Measurements from ENCODE around the gene FOXC1.

The FOXC1 gene

DNA sequence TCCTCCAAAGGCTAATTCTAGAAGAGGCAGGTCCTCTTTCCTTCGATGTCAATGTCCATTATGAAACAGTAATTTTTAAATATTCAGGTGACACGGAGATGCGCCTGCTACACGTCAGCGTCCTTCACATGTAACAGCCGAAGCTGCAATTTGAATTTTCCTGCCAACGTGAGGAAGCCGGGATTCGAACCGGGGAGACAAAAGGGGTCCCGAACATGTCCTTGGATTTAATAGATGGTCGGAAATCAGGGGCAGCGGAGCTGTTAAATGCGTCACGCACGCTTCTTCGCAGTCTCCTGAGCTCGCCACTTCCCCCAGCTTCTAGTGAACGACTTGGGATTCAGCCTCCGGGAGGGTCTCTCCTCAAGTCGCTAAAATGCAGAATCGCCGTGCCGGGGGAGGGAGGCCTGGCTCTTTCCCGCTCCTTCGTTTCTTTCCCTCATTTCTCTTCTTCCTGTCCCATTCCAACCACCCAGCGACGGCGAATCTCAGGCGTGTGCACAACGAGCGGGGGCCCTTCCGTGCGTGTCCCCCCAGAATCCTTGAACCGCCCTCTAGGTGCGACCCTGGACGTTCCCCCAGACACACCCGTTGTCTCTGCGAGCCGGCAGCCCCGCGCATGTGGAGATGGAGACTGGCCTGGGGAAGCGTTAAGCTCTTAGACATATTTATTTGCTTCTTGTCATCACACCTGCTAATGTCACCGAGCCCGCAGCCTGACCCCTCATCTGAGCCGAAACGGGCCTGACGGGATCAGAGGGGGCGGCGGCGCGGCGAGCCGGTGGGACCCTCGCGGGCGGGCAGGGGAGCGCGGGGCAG is 1.3 kb upstream of the FOXC1 start:
- H3K9ac ChIP-seq (ENCODE audit: low read depth, low read length), result no peak overlapping the region

DNA sequence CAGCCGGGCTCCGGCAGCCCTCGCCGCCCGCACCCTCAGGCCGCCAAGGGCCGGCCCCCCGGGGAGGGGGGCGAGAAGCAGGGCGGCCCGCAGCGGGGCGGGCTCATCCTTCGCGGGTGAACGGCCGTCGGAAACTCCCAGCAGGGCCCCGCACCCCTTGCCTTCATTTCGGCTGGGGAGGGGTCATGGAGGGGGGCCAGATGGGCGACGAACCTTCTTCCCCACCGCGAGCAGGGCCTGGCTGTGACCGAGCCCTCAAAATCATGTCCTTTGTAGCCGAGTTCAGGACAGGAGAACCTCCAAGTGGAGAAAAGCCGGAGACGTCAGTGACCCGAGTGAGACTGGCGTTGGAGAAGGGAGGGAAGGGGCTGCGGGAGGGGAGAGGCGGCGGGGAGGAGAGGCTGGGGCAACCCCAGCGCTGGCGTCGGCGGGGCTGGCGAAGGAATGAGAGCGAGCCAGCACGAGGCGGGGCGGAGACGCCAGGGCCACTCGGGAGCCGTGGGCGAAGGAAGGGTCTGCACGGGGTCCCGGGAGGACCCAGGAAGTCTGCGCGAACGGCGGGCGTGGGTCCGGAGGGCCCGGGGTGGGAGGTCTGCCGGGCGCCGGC is 571 bp upstream of the FOXC1 start:
- Histone ChIP-seq H3K9me3 (ENCODE audit: insufficient read depth, low read length, severe bottlenecking) (no peaks in the 10 kb centered on the region), H3K27me3 (ENCODE audit: insufficient read depth, low read length, poor library complexity) (no peaks in the 10 kb centered on the region), H3K4me2 (ENCODE audit: insufficient read depth, low read length) (no peak overlapping the region), H4K20me1 (ENCODE audit: insufficient read depth, low read length) (no peaks in the 10 kb centered on the region), H3K4me3 (ENCODE audit: low read depth in 1 of 2, low read length in 2 of 2) (no peak overlapping the region), H3K9ac (ENCODE audit: low read depth, low read length) (no peak overlapping the region), H3K36me3 (ENCODE audit: insufficient read depth, low read length) (no peaks in the 10 kb centered on the region), H3K79me2 (ENCODE audit: insufficient read depth, low read length) (no peaks in the 10 kb centered on the region), H3K27ac (ENCODE audit: low read length) (no peak overlapping the region), H2AFZ (ENCODE audit: low read depth, low read length) (no peak overlapping the region), H3K4me1 (ENCODE audit: insufficient read depth, low read length) (peaks cover 1% of the 10 kb centered on the region; the same call in 1 of the 2 replicates)
- no peak for ATAC-seq (ENCODE audit: insufficient read depth, low read depth)
- TF ChIP-seq, protein P1, sequence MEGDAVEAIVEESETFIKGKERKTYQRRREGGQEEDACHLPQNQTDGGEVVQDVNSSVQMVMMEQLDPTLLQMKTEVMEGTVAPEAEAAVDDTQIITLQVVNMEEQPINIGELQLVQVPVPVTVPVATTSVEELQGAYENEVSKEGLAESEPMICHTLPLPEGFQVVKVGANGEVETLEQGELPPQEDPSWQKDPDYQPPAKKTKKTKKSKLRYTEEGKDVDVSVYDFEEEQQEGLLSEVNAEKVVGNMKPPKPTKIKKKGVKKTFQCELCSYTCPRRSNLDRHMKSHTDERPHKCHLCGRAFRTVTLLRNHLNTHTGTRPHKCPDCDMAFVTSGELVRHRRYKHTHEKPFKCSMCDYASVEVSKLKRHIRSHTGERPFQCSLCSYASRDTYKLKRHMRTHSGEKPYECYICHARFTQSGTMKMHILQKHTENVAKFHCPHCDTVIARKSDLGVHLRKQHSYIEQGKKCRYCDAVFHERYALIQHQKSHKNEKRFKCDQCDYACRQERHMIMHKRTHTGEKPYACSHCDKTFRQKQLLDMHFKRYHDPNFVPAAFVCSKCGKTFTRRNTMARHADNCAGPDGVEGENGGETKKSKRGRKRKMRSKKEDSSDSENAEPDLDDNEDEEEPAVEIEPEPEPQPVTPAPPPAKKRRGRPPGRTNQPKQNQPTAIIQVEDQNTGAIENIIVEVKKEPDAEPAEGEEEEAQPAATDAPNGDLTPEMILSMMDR (IDR thresholded peaks at IDR 0.05; ENCODE audit: borderline replicate concordance, extremely low read depth, low read length, poor library complexity, severe bottlenecking), result no peak
- TF ChIP-seq EZH2 (IDR thresholded peaks at IDR 0.05; ENCODE audit: borderline replicate concordance, low read depth, low read length, severe bottlenecking), result no peak
- DNase-seq, result no peak

More for the DNA sequence above, 1.3 kb upstream of the FOXC1 start:
- H2AFZ ChIP-seq (ENCODE audit: low read depth, low read length), result no peak overlapping the region
- no peaks in the 10 kb centered on the region for H3K79me2 ChIP-seq (ENCODE audit: insufficient read depth, low read length)
- no peaks in the 10 kb centered on the region for H3K9me3 ChIP-seq (ENCODE audit: insufficient read depth, low read length, severe bottlenecking)
- no peak overlapping the region for H3K4me2 ChIP-seq (ENCODE audit: insufficient read depth, low read length)
- H3K27ac ChIP-seq (ENCODE audit: low read length), result no peak overlapping the region
- peaks cover 4% of the 10 kb centered on the region; the same call in 1 of the 2 replicates for H3K4me1 ChIP-seq (ENCODE audit: insufficient read depth, low read length)
- H3K4me3 ChIP-seq (ENCODE audit: low read depth in 1 of 2, low read length in 2 of 2), result no peak overlapping the region
- no peak for TF ChIP-seq EZH2 (IDR thresholded peaks at IDR 0.05; ENCODE audit: borderline replicate concordance, low read depth, low read length, severe bottlenecking)
- TF ChIP-seq, protein P1 (IDR thresholded peaks at IDR 0.05; ENCODE audit: borderline replicate concordance, extremely low read depth, low read length, poor library complexity, severe bottlenecking), result no peak
- no peaks in the 10 kb centered on the region for H4K20me1 ChIP-seq (ENCODE audit: insufficient read depth, low read length)
- ATAC-seq (ENCODE audit: insufficient read depth, low read depth) (no peak), DNase-seq (no peak)
- no peaks in the 10 kb centered on the region for H3K27me3 ChIP-seq (ENCODE audit: insufficient read depth, low read length, poor library complexity)
- H3K36me3 ChIP-seq (ENCODE audit: insufficient read depth, low read length), result no peaks in the 10 kb centered on the region

DNA sequence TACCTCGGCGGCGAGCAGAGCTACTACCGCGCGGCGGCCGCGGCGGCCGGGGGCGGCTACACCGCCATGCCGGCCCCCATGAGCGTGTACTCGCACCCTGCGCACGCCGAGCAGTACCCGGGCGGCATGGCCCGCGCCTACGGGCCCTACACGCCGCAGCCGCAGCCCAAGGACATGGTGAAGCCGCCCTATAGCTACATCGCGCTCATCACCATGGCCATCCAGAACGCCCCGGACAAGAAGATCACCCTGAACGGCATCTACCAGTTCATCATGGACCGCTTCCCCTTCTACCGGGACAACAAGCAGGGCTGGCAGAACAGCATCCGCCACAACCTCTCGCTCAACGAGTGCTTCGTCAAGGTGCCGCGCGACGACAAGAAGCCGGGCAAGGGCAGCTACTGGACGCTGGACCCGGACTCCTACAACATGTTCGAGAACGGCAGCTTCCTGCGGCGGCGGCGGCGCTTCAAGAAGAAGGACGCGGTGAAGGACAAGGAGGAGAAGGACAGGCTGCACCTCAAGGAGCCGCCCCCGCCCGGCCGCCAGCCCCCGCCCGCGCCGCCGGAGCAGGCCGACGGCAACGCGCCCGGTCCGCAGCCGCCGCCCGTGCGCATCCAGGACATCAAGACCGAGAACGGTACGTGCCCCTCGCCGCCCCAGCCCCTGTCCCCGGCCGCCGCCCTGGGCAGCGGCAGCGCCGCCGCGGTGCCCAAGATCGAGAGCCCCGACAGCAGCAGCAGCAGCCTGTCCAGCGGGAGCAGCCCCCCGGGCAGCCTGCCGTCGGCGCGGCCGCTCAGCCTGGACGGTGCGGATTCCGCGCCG is 994 bp downstream of the FOXC1 start:
- ATAC-seq (ENCODE audit: insufficient read depth, low read depth) (no peak), DNase-seq (no peak)
- Histone ChIP-seq H4K20me1 (ENCODE audit: insufficient read depth, low read length) (no peaks in the 10 kb centered on the region), H3K79me2 (ENCODE audit: insufficient read depth, low read length) (no peaks in the 10 kb centered on the region), H3K4me2 (ENCODE audit: insufficient read depth, low read length) (no peak overlapping the region), H2AFZ (ENCODE audit: low read depth, low read length) (no peak overlapping the region), H3K9ac (ENCODE audit: low read depth, low read length) (no peak overlapping the region), H3K27ac (ENCODE audit: low read length) (no peak overlapping the region), H3K27me3 (ENCODE audit: insufficient read depth, low read length, poor library complexity) (no peaks in the 10 kb centered on the region), H3K4me3 (ENCODE audit: low read depth in 1 of 2, low read length in 2 of 2) (no peak overlapping the region), H3K36me3 (ENCODE audit: insufficient read depth, low read length) (no peaks in the 10 kb centered on the region), H3K4me1 (ENCODE audit: insufficient read depth, low read length) (no peaks in the 10 kb centered on the region), H3K9me3 (ENCODE audit: insufficient read depth, low read length, severe bottlenecking) (no peaks in the 10 kb centered on the region)
- TF ChIP-seq, protein P1 (IDR thresholded peaks at IDR 0.05; ENCODE audit: borderline replicate concordance, extremely low read depth, low read length, poor library complexity, severe bottlenecking), result no peak
- TF ChIP-seq EZH2 (IDR thresholded peaks at IDR 0.05; ENCODE audit: borderline replicate concordance, low read depth, low read length, severe bottlenecking), result no peak
